Measurements from ENCODE around the gene HSPB6. TPM values are rescaled to one million over a fixed set of nuclear protein-coding genes. Genes with fewer than 3 reads are reported as not detected.
A peak's percentile ranks its signal among the peaks of the same experiment; 100 is the strongest.

The HSPB6 gene
- total RNA-seq, 1 donor from 2014 or later: 662 TPM

- ATAC-seq (no peak), DNase-seq (ENCODE audit: missing footprints) (peak; percentile 63)
- intact Hi-C loops (cut with DNase I): no loop called here
Measured at GRCh38 chr19:35752746-35753350, 4.0 kb downstream of the HSPB6 start.

GRCh38 chr19:35751839-35752745 is 4.7 kb downstream of the HSPB6 start:
- DNase-seq (ENCODE audit: missing footprints): peak; percentile 69
- intact Hi-C loops (cut with DNase I): no loop called here
- no peak for ATAC-seq

- intact Hi-C loops (cut with DNase I): no loop called here
- ATAC-seq (no peak), DNase-seq (ENCODE audit: missing footprints) (peak; percentile 47)
Measured at GRCh38 chr19:35750167-35750566, 6.7 kb downstream of the HSPB6 start.

DNA sequence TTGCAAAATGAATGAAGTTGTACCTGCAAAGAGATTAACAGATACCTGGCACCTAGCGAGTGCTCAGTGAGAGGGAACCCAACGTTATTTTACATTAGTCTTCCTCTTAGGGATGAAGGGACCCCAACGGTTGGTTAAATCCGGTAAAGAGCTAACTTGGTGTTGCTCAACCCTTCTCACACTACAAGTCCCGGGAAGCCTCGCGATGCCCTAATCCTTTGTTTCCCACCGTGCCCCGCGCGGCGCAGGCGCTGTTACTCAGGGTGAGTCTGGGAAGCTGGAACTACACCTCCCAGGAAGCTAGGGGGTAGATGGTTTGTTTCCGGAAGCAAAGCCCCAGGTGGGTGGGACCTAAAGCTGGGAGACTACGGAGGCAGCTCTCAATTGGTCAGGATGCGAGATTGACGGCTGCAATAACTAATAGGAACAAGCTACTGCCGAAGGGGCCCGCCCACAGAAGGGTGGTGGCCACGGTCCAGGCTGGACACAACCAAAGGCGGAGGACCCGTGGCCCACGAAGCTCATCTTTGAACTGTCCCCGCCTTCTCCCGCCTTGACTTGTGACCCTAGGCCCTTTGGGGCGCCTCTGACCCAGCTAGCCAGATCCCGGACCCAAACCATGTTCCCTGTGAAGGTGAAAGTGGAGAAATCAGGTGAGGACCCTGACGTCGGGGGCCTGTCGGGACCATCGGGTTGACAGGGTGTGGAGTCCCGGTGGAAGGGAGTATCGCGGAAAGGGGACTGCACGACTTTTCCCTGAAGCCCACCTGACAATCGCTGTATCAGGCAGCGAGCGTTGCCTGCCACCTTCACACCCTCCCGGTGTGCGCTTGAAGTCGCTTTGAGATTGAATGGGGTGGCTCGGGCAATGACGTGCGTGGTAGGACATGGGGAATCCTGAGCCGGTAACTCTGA is 8.5 kb downstream of the HSPB6 start, which contains the start of gene LIN37:
Gene LIN37 (plus strand): TSS at position 471 of the 915 bp plus-strand sequence. CDS start 149 bp downstream, at position 620.
- DNase-seq (ENCODE audit: missing footprints) (peak; percentile 100), ATAC-seq (peak; percentile 88)
- intact Hi-C loops (cut with DNase I): loop anchor here (5.0 to 10.0 kb wide), 2 partner anchors 101 to 366 kb away; partner anchors contain the start of genes COX6B1, OVOL3, POLR2I and TBCB

DNA sequence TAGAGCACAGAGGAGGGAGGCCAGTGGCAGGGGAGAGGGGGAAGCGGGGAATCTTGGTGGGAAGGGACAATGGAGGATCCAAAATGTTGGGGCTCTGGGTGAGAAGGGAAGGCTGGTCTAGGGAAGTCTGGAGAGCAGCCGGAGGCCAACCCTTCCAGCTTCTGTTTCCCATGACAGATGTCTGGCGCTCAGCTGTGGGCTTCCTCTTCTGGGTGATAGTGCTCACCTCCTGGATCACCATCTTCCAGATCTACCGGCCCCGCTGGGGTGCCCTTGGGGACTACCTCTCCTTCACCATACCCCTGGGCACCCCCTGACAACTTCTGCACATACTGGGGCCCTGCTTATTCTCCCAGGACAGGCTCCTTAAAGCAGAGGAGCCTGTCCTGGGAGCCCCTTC is 10.3 kb downstream of the HSPB6 start:
- intact Hi-C loops (cut with DNase I): loop anchor here (5.0 to 10.0 kb wide), 2 partner anchors 99 to 368 kb away; partner anchors contain the start of genes COX6B1, OVOL3, POLR2I and TBCB
- DNase-seq (ENCODE audit: missing footprints): peak; percentile 64
- no peak for ATAC-seq

GRCh38 chr19:35746087-35746462 is 10.8 kb downstream of the HSPB6 start:
- intact Hi-C loops (cut with DNase I): loop anchor here (5.0 to 10.0 kb wide), 2 partner anchors 99 to 369 kb away; partner anchors contain the start of genes COX6B1, OVOL3, POLR2I and TBCB
- DNase-seq (ENCODE audit: missing footprints): no peak
- ATAC-seq: no peak

DNA sequence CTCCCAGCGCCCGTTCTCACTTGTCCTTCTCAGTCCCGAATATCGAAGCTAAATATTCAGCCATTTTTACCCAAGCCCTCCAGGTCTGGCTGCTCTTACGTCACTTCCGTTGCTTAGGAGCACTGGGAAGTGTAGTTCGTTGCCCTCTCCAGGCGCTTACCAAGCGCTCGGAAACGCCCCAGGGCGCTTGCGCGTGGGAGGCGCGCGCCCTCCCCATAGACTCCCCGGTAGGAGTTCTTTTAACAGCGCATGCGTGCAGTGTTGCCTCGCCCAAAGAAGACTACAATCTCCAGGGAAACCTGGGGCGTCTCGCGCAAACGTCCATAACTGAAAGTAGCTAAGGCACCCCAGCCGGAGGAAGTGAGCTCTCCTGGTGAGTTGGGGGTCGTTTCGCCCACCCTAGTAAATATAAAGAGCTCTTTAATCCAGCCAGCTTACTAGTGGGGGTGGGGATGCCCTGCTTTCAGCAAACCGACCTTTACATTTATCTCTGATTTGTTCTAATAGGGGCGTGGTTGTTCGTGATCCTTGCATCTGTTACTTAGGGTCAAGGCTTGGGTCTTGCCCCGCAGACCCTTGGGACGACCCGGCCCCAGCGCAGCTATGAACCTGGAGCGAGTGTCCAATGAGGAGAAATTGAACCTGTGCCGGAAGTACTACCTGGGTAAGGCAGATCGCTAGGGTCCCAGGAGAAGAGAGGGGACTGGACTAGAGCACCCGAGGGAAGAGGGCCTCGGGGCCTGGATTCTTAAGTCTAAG is 11.3 kb downstream of the HSPB6 start, which contains the start of the genes PSENEN and U2AF1L4:
Gene PSENEN (plus strand): TSS at position 324 of the 759 bp plus-strand sequence. CDS start 280 bp downstream, at position 604.
Gene U2AF1L4 (minus strand): TSS at position 91 of the 759 bp plus-strand sequence. CDS start 27 bp downstream, at position 64.
- ATAC-seq (peak; percentile 83), DNase-seq (ENCODE audit: missing footprints) (peak; percentile 98)
- intact Hi-C loops (cut with DNase I): loop anchor here (1.0 to 10.0 kb wide), 4 partner anchors 28 to 369 kb away; partner anchors contain the start of genes COX6B1, OVOL3, POLR2I and TBCB

GRCh38 chr19:35744430-35745327 is 12.2 kb downstream of the HSPB6 start:
- ATAC-seq (peak; percentile 73), DNase-seq (ENCODE audit: missing footprints) (peak; percentile 96)
- intact Hi-C loops (cut with DNase I): loop anchor here (1.0 to 10.0 kb wide), 4 partner anchors 27 to 370 kb away; partner anchors contain the start of genes COX6B1, OVOL3, POLR2I and TBCB

GRCh38 chr19:35743640-35744429 is 13.0 kb downstream of the HSPB6 start:
- intact Hi-C loops (cut with DNase I): loop anchor here (10.0 kb wide), 1 partner anchor 371 kb away; the partner anchor contains the start of genes OVOL3, POLR2I and TBCB
- no peak for ATAC-seq
- no peak for DNase-seq (ENCODE audit: missing footprints)

- DNase-seq (ENCODE audit: missing footprints) (no peak), ATAC-seq (no peak)
- intact Hi-C loops (cut with DNase I): loop anchor here (10.0 kb wide), 1 partner anchor 373 kb away; the partner anchor contains the start of genes OVOL3, POLR2I and TBCB
Measured at GRCh38 chr19:35742121-35742724, 14.6 kb downstream of the HSPB6 start, which contains the start of gene IGFLR1. TSS of gene IGFLR1 (minus strand) at chr19:35742452. CDS start at chr19:35741180, 1,272 bp downstream.

GRCh38 chr19:35741203-35741515 is 15.7 kb downstream of the HSPB6 start:
- no peak for DNase-seq (ENCODE audit: missing footprints)
- intact Hi-C loops (cut with DNase I): loop anchor here (10.0 kb wide), 1 partner anchor 374 kb away; the partner anchor contains the start of genes OVOL3, POLR2I and TBCB
- no peak for ATAC-seq

- peak; percentile 99 for DNase-seq (ENCODE audit: missing footprints)
- peak; percentile 90 for ATAC-seq
- intact Hi-C loops (cut with DNase I): loop anchor here (10.0 kb wide), 1 partner anchor 374 kb away; the partner anchor contains the start of genes OVOL3, POLR2I and TBCB
Measured at GRCh38 chr19:35740423-35741202, 16.2 kb downstream of the HSPB6 start.

- DNase-seq (ENCODE audit: missing footprints): no peak
- intact Hi-C loops (cut with DNase I): loop anchor here (10.0 kb wide), 1 partner anchor 375 kb away; the partner anchor contains the start of genes OVOL3, POLR2I and TBCB
- no peak for ATAC-seq
Measured at GRCh38 chr19:35740108-35740422, 16.8 kb downstream of the HSPB6 start.
